T-helper 2 cell treated with Interferon-gamma antibody and Interleukin-4, amounts not matched to agents 5 μg/mL and 100 μg/mL, for 36 hours (primary cell): ENCODE results near the gene HMGB4.

ENCODE experiments used
- DNase-seq: peaks from one replicate; pipeline ENCODE4 v3.0.0; 2021; ENCODE audit warnings: low spot score
- H3K27ac Mint-ChIP-seq: one replicate; pipeline ENCODE4 v1.8.0; 2021; ENCODE audit warnings: mild to moderate bottlenecking, mixed read lengths
- H3K27me3 Mint-ChIP-seq: one replicate; pipeline ENCODE4 v1.8.0; 2021; ENCODE audit warnings: low read depth, mixed read lengths
- H3K36me3 Mint-ChIP-seq: one replicate; pipeline ENCODE4 v1.8.0; 2021; ENCODE audit warnings: low read depth, mixed read lengths
- H3K4me1 Mint-ChIP-seq: one replicate; pipeline ENCODE4 v1.8.0; 2021; ENCODE audit warnings: low read depth, mixed read lengths
- H3K4me3 Mint-ChIP-seq: one replicate; pipeline ENCODE4 v1.8.0; 2022; ENCODE audit warnings: mild to moderate bottlenecking, moderate library complexity, mixed read lengths
- H3K9me3 Mint-ChIP-seq: one replicate; pipeline ENCODE4 v1.8.0; 2021; ENCODE audit warnings: mixed read lengths

Gene HMGB4

GRCh38 chr1:33826711-33827110, 37.2 kb upstream of the HMGB4 start:
- Mint-ChIP-seq H3K36me3 (no peaks in the 10 kb centered on the region), H3K9me3 (peaks cover 9% of the 10 kb centered on the region), H3K27ac (no peak overlapping the region), H3K27me3 (no peaks in the 10 kb centered on the region), H3K4me1 (no peaks in the 10 kb centered on the region), H3K4me3 (no peak overlapping the region)
- DNase-seq = no peak

- DNase-seq = no peak
- no peaks in the 10 kb centered on the region for H3K4me1 Mint-ChIP-seq
- no peaks in the 10 kb centered on the region for H3K36me3 Mint-ChIP-seq
- no peaks in the 10 kb centered on the region for H3K27me3 Mint-ChIP-seq
- H3K4me3 Mint-ChIP-seq = no peak overlapping the region
- H3K9me3 Mint-ChIP-seq = peaks cover 9% of the 10 kb centered on the region
- H3K27ac Mint-ChIP-seq = no peak overlapping the region
These were observed 35.8 kb upstream of the HMGB4 start for GRCh38 chr1:33828059-33828458.

DNA sequence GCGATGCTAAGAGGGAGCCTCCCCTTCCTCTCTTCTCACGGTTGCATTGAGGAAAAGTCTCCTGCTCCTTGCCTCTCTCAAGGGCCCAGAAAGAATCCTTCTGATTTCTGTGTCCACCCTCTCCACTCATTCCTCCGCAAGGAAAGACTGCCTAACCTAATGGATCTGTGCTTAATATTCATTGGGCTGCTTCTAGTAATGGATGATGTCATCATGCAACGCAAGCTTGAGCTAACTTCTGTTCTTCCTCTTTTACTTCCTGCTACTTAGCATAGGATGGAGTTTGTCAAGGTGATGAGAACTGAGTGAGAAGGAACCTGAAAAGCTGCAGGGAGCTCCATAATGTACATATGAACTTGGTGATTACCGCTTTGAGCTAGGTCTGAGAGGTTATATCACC, 35.2 kb upstream of the HMGB4 start:
- Mint-ChIP-seq H3K4me3 (no peak overlapping the region), H3K4me1 (no peaks in the 10 kb centered on the region), H3K36me3 (no peaks in the 10 kb centered on the region), H3K27ac (no peak overlapping the region), H3K27me3 (no peaks in the 10 kb centered on the region), H3K9me3 (peaks cover 9% of the 10 kb centered on the region)
- no peak for DNase-seq

- Mint-ChIP-seq H3K27ac (no peak overlapping the region), H3K4me1 (no peaks in the 10 kb centered on the region), H3K4me3 (no peak overlapping the region), H3K9me3 (no peaks in the 10 kb centered on the region), H3K36me3 (no peaks in the 10 kb centered on the region), H3K27me3 (no peaks in the 10 kb centered on the region)
- DNase-seq = no peak
These were observed 27.0 kb upstream of the HMGB4 start for GRCh38 chr1:33836911-33837310.

GRCh38 chr1:33837635-33838034, 26.2 kb upstream of the HMGB4 start:
- Mint-ChIP-seq H3K9me3 (no peaks in the 10 kb centered on the region), H3K27me3 (no peaks in the 10 kb centered on the region), H3K4me1 (no peaks in the 10 kb centered on the region), H3K27ac (no peak overlapping the region), H3K4me3 (no peak overlapping the region), H3K36me3 (no peaks in the 10 kb centered on the region)
- DNase-seq = no peak

GRCh38 chr1:33841494-33841893, 22.4 kb upstream of the HMGB4 start:
- no peak for DNase-seq
- no peaks in the 10 kb centered on the region for H3K27me3 Mint-ChIP-seq
- no peaks in the 10 kb centered on the region for H3K9me3 Mint-ChIP-seq
- no peaks in the 10 kb centered on the region for H3K4me1 Mint-ChIP-seq
- no peak overlapping the region for H3K4me3 Mint-ChIP-seq
- no peak overlapping the region for H3K27ac Mint-ChIP-seq
- H3K36me3 Mint-ChIP-seq = no peaks in the 10 kb centered on the region

DNA sequence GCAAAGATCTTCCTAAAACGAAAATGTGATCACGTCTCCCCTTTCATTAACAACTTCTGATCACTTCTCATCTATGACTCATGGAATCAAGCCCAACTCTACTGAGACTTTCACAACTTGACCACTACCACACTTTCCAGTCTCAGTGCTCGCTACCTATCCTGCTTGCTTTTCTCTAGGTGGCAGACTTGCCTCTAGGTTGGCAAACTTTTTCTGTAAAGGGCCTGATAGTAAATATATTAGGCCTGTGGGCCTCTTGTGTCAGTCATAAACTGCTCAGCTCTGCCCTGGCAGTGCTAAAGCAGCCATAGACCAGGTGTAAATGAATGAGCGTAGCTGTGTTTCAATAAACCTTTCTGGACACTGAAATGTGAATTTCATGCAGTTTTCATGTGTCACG, 21.5 kb upstream of the HMGB4 start:
- Mint-ChIP-seq H3K36me3 (no peaks in the 10 kb centered on the region), H3K27me3 (no peaks in the 10 kb centered on the region), H3K4me3 (no peak overlapping the region), H3K4me1 (no peaks in the 10 kb centered on the region), H3K9me3 (no peaks in the 10 kb centered on the region), H3K27ac (no peak overlapping the region)
- DNase-seq = no peak

GRCh38 chr1:33844166-33844565, 19.7 kb upstream of the HMGB4 start:
- no peaks in the 10 kb centered on the region for H3K4me1 Mint-ChIP-seq
- no peaks in the 10 kb centered on the region for H3K36me3 Mint-ChIP-seq
- DNase-seq = no peak
- H3K9me3 Mint-ChIP-seq = no peaks in the 10 kb centered on the region
- no peak overlapping the region for H3K4me3 Mint-ChIP-seq
- no peaks in the 10 kb centered on the region for H3K27me3 Mint-ChIP-seq
- H3K27ac Mint-ChIP-seq = no peak overlapping the region

GRCh38 chr1:33846861-33847260, 17.0 kb upstream of the HMGB4 start:
- no peak overlapping the region for H3K4me3 Mint-ChIP-seq
- no peaks in the 10 kb centered on the region for H3K9me3 Mint-ChIP-seq
- no peak for DNase-seq
- H3K36me3 Mint-ChIP-seq = no peaks in the 10 kb centered on the region
- H3K4me1 Mint-ChIP-seq = no peaks in the 10 kb centered on the region
- H3K27ac Mint-ChIP-seq = no peak overlapping the region
- H3K27me3 Mint-ChIP-seq = no peaks in the 10 kb centered on the region

DNA sequence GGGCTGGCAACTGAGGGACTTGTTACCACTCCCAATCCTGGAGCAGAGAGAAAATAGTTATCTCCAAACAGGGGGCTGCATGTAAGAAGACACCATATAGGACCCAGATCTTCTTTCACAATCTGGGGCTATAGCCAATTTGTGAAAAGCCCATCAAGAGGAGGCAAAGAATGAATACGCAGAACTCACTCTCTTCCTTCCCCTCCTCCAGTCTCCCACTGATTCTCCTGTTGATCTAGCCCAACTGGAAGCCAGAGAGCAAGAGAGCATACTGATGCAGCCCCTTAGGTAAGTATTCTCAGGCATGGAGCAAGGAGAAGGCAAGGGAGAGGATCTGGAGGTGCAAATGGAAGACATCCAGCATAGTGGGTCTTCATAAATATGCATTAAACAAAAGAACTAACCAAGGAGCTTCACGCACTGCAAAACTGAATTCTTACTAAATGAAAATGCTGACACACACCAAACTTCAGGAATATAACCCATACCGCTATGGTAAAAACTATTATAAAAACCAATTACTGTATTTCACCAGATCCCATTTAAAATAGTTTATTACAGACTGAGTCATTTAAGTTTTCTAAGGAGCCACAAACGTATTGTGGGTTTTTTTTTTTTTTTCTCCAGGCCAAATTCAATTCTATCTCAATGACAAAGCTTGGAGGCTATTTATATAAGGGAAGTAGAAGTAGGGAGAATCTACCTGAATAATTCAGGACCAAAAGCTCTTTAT, 15.5 kb upstream of the HMGB4 start:
- Mint-ChIP-seq H3K27me3 (peaks cover 3% of the 10 kb centered on the region), H3K27ac (no peak overlapping the region)

DNA sequence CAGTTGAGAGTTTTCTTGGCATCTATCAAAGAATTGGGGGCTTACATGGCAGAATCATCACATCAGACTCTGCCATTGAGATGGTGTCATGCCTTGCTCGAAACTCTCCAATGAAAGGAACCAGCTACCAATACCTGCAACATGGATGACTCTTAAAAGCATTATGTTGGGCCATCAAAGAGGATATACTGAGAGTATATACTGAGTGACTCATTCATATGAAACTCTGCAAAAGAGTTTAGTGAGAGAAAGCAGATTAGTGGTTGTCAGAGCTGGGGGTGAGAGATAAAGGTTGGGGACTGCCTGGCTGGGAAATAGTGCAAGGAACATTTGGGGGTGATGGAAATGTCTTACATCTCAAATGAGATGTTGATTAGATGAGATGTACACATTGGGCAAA, 14.7 kb upstream of the HMGB4 start:
- Mint-ChIP-seq H3K36me3 (no peaks in the 10 kb centered on the region), H3K9me3 (no peaks in the 10 kb centered on the region), H3K4me1 (no peaks in the 10 kb centered on the region), H3K27ac (no peak overlapping the region), H3K4me3 (no peak overlapping the region), H3K27me3 (peaks cover 3% of the 10 kb centered on the region)
- DNase-seq = no peak

More for the DNA sequence above, 15.5 kb upstream of the HMGB4 start:
- H3K4me1 Mint-ChIP-seq = no peaks in the 10 kb centered on the region
- no peak for DNase-seq
- H3K36me3 Mint-ChIP-seq = no peaks in the 10 kb centered on the region
- no peaks in the 10 kb centered on the region for H3K9me3 Mint-ChIP-seq
- no peak overlapping the region for H3K4me3 Mint-ChIP-seq

- Mint-ChIP-seq H3K4me3 (no peak overlapping the region), H3K36me3 (no peaks in the 10 kb centered on the region), H3K27me3 (peaks cover 3% of the 10 kb centered on the region), H3K4me1 (no peaks in the 10 kb centered on the region), H3K9me3 (no peaks in the 10 kb centered on the region), H3K27ac (no peak overlapping the region)
- DNase-seq = no peak
These were observed 13.4 kb upstream of the HMGB4 start for GRCh38 chr1:33850481-33850880.

DNA sequence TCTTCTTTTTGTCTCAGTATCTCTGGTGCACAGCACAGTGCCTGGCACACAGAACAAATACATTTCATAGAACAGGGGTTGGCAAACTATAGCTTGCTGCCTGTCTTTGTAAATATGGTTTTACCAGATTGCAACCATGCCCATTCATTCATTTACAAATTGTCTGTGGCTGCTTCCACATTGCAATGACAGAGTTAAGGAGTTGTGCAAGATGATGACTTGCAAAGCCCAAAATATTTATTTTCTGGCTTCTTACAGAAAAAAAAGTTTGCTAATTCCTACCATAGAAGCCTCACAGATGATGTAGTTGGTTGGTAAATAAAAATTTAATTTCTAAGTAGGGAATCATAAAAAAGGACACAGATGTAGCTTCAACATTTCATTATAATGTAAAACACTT, 11.2 kb upstream of the HMGB4 start:
- Mint-ChIP-seq H3K27me3 (peaks cover 3% of the 10 kb centered on the region), H3K36me3 (no peaks in the 10 kb centered on the region), H3K27ac (no peak overlapping the region), H3K4me3 (no peak overlapping the region), H3K4me1 (no peaks in the 10 kb centered on the region), H3K9me3 (no peaks in the 10 kb centered on the region)
- DNase-seq = no peak

- Mint-ChIP-seq H3K4me1 (no peaks in the 10 kb centered on the region), H3K27me3 (peaks cover 3% of the 10 kb centered on the region), H3K27ac (no peak overlapping the region), H3K9me3 (no peaks in the 10 kb centered on the region), H3K36me3 (no peaks in the 10 kb centered on the region), H3K4me3 (no peak overlapping the region)
- DNase-seq = no peak
These were observed 10.4 kb upstream of the HMGB4 start for GRCh38 chr1:33853431-33853830.

- H3K27me3 Mint-ChIP-seq = peaks cover 3% of the 10 kb centered on the region
- H3K27ac Mint-ChIP-seq = no peak overlapping the region
- no peaks in the 10 kb centered on the region for H3K4me1 Mint-ChIP-seq
- DNase-seq = no peak
- no peaks in the 10 kb centered on the region for H3K36me3 Mint-ChIP-seq
- H3K9me3 Mint-ChIP-seq = no peaks in the 10 kb centered on the region
- no peak overlapping the region for H3K4me3 Mint-ChIP-seq
These were observed 9.8 kb upstream of the HMGB4 start for GRCh38 chr1:33854091-33854490.
